HG03108 (cell line): ENCODE measurements around the gene TMC4.
"Not testable (repeated sequence)": the region's sequence is repeated elsewhere in the genome, so short reads cannot be mapped to it uniquely, and the experiment has no call there.

Experiments
- ATAC-seq: cut with Tn5 transposase; IDR thresholded peaks from one replicate; pipeline ENCODE4 v1.9.1; 2021; ENCODE audit warnings: moderate library complexity; ENCODE audit not compliant: unreplicated experiment

TMC4 gene, protein sequence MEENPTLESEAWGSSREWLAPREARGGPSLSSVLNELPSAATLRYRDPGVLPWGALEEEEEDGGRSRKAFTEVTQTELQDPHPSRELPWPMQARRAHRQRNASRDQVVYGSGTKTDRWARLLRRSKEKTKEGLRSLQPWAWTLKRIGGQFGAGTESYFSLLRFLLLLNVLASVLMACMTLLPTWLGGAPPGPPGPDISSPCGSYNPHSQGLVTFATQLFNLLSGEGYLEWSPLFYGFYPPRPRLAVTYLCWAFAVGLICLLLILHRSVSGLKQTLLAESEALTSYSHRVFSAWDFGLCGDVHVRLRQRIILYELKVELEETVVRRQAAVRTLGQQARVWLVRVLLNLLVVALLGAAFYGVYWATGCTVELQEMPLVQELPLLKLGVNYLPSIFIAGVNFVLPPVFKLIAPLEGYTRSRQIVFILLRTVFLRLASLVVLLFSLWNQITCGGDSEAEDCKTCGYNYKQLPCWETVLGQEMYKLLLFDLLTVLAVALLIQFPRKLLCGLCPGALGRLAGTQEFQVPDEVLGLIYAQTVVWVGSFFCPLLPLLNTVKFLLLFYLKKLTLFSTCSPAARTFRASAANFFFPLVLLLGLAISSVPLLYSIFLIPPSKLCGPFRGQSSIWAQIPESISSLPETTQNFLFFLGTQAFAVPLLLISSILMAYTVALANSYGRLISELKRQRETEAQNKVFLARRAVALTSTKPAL

DNA sequence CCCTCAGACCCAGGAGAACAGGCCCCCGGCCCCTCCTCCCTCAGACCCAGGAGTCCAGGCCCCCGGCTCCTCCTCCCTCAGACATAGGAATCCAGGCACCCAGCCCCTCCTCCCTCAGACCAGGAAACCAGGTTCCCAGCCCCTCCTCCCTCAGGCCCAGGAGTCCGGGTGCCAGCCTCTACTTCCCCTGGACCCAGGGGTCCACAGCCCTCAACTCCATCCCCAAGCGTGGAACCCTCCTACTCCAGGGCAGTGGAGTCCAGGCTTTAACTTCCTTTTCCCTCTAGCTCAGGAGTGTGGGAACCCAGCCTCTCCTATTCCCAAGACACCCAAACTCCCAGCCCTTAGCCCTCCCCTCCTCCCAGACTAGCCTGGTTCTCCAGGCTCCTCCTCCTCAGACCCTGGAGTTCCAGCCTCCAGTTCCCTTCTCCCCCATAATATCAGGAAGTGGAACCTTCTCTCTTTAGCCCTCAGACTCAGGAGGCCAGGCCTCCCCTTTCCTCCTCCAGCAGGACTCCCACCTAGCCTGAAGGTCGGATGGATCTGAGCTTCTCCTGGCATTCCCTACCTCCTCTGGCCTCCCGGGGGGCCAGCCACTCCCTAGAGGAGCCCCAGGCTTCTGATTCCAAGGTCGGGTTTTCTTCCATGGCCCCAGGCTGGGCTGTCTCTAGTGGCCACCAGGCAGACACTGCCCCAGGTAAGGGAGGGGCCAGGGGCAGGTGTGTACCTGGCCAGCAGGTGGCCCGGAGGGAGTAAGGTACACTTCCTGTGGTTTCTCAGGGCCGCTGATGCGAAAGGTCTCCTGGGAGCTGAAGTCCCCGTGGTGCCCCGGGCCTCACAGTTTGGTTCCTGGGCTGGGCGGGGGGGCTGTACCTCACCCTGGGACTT is at the start of gene TMC4:
TSS of gene TMC4 (minus strand) at position 690 of the 888 bp plus-strand sequence. CDS start at position 647, 43 bp downstream.
- no peak for ATAC-seq

DNA sequence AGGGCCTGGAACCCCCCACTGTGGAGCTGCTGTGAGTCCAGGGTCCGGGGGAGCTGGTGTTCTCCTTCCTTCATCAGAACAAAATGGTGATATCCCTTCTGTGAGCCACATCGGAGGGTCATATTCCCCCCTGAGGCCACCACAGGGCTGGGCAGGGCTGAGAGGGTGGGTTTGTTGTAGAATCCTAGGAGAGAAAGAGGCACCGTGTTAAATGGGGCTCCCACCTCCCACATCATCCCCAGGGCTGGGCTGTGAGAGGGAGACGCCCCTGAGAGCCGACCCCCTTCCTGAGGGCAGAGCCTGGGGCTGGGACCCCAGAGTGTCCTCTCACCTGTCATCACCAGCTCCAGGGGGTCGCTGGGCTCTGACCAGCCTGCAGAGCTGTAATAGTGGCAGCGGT is 49.0 kb upstream of the TMC4 start:
- ATAC-seq = not testable (repeated sequence)

DNA sequence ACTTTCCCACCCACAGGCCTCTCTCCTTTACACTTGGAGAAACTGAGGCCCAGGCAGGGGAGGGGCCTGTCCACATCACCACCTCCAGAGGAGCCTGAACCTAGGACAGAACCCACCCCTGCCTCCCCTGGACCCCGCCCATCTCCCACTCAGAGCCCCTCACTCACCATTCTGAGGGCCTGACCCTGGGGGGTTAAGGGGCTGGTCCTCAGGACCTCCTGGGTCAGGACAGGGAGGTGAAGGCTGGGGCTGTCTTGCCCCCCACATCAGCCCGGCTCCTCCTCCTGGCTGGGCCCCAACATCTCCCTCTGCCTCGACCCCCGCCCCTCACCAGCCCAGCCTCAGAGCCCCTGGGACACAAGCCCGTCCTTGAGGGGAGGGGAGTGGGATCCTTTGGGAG is 46.7 kb upstream of the TMC4 start:
- ATAC-seq = not testable (repeated sequence)

DNA sequence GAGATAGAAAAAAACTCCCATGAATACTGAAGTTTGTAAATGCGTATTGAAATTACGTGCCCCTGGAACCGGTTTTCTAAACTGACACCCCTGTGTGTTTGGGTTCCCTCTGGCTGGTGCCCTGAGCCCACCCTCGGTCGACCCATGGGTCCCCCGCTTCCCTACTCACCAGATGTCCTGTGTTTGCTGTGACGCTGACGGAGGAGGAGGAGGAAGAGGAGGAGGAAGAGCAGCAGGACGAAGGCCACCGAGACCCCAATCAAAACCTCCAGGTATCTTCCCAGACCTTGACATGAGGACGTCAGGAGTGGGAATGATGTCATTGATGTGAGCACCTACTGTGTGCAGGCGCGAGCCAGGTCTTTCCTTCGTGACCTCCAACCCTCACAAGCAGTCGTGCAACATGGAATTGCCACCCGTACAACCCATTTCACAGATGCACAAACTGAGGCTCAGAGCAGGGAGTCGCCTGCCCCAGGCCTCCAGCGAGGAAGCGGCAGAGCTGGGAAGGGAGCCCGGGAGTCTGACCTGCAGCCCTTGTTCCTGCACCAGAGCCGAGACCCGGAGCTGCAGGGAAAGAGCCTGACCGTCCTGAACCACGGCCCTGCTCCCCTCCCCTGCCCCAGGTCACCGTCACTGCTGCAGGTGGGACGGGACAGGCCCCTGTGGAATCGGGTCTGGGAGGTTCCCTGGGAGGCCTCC is 46.2 kb upstream of the TMC4 start:
- no peak for ATAC-seq

DNA sequence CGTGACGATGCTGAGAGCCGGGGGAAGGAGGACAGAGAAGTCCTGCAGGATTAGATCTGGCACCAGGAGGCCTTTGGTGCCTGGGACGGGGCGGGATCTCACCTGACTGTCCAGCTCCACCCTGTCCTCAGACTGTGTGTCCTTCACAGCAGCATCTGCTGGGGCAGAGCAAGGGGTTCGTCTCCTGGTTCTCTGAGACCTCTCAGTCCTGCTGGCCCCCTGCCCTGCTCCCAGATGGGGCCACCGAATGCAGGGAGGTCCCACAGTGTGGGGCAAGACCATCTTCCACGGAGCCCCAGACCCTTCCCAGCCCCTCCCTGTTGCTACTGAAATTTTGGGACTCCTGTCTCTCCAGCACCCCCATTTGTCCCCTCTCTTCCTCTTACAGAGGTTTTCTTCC is 45.3 kb upstream of the TMC4 start:
- ATAC-seq = no peak

DNA sequence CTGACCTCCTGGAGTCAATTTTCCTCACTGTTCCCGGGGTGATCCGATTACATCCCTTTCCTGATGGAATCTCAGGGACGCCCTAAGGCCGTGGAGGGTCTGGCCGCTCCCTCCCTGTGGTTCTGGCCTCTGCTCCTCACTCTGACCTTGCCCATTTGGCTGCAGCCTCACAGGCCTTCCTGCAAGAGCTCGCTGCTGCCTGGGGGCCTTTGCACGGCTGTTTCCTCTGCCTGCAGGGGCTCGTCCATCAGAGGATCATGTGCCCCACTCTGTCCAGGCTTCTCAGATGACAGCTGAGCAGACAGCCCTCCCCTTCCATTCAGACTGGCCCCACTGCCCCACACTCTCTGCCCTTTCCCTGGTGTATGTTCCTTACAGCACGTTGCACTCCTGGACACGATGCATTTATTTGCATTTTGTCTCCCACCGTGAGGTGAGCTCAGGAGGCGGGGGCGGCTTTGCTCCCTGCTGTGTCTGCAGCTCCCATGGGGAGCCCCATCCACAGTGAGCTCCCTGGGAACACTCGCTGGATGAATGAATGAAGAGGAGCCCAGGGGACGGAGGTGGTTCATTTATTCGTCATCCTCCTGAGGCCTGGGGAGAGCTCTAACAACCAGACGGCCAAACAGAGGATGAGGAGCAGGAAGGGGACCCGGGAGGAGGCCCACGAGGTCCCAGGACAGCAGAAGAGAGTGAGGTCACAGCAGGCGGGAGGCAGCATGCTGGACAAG is 44.7 kb upstream of the TMC4 start:
- ATAC-seq = not testable (repeated sequence)

DNA sequence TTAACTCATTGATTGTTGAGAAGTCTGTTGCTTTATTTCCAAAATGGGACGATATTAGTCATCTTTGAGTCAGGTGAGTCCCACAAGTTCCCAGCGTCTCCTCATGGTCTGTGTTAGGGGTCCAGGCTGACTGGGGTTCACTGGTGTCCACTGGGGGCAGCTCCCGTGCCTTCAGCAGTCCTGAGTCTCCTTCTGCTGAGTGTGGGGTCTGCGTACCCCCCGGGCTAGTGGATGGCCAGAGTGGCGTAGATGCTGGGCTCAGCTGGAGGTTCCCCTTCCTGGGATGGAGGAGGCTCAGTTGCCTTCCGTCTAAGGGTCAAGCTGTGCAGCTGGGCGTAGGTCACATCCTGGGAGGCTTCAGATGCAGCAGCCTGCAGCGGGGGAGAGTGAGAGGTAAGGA is 43.9 kb upstream of the TMC4 start:
- ATAC-seq = no peak

DNA sequence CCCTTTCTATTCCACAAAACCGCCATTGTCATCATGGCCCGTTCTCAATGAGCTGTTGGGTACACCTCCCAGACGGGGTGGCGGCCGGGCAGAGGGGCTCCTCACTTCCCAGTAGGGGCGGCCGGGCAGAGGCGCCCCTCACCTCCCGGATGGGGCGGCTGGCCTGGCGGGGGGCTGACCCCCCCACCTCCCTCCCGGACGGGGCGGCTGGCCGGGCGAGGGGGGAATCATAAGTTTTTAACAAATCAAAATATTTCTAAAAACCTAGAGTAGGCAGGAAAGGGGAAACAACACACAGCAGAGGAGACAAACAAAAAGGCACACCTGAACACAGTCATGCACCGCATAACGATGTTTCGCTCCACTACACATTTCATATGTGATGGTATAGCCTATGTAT is 41.8 kb upstream of the TMC4 start:
- not testable (repeated sequence) for ATAC-seq

DNA sequence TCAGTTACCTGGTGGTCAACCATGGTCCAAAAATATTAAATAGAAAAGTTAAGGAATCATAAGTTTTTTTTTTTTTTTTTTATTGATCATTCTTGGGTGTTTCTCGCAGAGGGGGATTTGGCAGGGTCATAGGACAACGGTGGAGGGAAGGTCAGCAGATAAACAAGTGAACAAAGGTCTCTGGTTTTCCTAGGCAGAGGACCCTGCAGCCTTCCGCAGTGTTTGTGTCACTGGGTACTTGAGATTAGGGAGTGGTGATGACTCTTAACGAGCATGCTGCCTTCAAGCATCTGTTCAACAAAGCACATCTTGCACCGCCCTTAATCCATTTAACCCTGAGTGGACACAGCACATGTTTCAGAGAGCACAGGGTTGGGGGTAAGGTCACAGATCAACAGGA is 41.3 kb upstream of the TMC4 start:
- ATAC-seq = not testable (repeated sequence)

DNA sequence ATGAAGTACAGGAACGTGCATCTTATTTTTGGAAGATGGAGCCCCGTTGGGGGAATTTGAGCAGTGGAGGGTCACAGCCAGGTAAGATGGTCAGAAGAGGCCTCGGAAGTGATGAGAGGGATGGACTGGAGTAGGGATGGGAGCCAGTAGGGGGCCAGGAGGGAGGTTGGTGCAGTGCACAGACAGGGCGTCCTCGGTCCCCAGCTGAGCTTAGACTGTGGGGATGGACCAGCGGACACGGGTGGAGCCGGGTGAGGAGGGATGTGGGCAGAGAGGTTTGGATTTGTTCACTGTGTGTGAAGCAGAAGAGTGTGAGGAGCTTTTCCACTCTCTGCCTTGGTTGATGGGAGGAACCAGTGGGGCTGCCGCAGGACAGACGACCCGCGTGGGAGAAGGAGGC is 38.3 kb upstream of the TMC4 start:
- ATAC-seq = no peak

DNA sequence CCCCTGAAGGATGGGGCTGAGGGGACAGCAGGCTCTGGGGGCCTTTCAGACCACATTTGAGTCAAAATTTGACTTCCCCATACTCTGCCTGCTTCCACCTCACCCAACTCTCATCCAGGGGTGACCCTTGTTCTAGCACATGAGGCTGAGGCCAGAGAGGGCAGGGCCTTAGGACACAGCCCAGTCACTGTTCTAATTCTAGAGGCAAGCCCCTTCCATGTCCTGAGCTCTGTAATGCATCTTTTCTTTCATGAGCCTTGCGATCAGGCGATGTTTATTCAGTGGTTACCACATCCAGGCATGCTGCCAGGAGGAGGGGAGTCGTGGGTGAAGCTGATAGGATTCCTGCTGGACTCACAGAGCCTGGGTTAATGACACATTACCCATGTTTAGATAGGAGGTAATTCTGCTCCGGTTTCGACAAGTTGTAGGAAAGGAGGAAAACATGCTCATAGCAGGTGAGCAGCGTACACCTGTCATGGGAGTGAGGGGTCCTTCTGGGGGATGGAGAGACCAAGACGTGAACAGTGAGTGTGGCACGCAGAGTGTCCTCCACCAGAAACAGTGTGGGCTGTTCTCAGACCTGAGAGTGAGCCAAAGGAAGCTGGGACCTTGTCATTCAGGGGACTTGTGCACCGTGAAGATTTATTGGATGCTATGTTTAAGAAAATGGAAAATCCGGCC is 37.0 kb upstream of the TMC4 start:
- no peak for ATAC-seq

DNA sequence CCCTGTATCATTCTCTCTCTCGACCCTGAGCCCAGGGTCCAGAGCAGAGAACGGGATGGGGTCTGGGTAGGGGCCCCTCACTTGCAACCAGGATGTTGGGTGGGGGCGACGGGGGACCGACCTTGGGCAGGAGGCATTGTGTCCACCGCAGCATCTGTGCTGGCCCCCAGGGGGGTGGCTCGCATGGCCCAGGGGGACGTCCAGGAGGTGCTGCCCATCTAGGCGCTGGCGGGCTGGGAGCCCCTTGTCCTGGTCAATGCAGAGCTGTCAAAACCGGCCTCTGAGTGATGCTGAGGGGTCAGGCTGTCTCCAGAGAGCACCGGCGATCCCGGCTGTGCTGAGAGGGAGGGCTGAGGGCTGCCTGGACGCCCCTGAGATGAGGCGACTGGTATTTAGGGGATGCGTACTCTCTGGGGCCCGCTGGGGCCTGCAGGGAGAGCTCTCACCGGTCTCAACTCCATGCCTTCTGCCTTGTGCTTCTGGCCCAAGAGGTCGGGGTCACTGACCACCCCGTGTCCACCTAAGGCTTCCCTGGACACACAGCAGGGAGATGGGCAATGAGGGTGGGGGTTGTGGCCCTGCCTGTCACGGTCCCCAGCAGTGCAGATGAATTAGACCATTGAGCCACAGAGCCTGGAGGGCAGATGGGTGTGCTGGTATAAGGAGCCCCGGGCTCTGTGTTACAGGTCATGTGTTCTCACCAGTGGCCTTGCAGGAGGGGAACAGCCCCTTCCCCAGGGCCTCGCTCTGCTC is 36.3 kb upstream of the TMC4 start:
- no peak for ATAC-seq

DNA sequence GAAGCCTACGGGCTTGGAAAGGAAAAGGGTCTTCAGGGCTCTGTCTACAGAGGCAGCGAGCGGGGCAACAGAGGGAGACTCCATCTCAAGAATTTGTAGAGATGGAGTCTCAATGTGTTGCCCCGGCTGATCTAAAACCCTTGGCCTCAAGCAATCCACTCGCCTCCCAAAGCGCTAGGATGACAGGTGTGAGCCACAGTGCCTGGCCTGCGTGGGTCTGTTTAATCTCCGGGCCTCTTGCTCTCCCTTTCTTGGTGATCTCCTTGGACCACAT is 35.8 kb upstream of the TMC4 start:
- ATAC-seq = no peak

DNA sequence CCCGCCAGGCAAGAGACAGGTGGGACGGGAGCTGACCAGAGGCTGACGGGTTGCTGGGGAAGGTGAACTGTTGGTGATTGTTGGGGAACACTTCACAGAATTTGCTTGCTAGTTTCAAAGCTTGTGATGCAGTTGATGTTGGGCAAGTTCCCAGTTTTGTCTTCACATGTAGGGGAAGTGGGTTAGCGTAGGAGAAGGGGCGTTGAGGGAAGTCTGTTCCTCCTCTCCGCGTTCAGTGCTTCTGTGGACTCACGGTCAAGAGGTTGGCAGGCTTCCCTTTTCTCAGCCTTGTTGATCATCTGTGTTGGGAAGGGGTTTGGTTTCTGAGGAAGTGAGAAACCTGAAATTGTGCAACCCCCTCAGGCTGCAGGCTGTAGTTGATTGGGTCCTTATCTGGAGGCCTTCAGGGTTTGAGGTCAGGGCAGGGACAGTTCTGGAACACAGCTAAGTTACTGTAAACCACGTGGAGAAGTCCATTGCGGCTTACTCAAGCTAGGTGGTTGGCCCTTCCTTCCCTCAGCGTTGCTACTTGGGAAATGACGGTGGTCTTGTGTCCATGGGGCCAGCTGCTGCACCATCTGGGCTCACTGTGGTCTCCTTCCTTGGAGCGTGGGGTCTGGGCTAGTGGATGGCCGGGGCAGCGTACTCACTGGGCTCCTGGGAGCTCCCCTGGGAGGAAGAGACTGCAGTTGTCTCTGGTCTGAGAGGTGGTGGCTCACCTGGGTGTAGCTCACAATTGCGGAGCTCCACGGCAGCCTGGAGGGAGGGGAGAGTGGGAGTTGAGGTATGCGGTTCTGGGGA is 35.2 kb upstream of the TMC4 start:
- ATAC-seq = peak; percentile 36

DNA sequence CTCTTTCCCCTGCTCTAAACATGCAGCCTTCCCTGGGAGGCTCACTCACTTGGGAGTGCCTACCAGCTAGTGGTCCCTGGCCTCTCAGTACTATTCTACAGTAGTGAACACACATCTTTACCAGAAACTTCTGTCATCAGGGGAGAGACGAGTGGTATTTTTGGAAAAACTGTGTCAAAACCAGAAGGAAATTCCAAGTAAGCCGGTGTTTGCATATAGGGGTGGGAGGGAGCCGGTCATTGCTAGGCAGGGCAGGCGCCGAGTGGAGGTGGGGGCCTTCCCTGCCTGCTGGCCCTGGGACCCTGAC is 34.7 kb upstream of the TMC4 start:
- no peak for ATAC-seq

DNA sequence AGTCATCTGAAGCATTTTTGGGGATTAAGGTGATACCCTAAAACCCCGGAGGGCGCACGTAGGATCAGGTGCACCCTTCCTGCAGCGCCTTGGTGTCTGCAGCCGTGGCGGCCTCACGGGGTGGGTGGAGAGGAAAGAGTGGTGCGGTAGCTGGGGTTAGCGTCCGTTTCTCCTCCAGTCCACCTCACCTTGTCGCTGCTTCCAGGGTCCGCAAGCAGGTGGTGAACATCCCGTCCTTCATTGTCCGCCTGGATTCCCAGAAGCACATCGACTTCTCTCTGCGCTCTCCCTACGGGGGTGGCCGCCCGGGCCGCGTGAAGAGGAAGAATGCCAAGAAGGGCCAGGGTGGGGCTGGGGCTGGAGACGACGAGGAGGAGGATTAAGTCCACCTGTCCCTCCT is 34.2 kb upstream of the TMC4 start:
- ATAC-seq = not testable (repeated sequence)

DNA sequence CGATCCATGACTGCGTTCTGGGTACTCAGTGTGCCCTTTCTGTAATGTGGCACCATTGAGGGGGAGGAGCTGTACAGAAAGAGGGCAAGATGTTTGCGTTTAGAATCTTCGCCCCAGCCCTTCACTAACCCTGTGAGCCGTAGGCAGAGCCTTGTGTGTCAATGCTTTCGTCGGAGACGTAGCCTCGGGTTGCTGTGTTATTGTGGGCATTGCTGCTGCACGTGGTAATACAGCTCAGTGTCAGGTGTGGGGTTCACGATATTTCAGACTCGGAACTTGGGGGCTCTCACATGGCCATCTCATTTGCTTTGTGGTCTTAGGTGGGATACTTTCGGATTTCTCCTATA is 33.8 kb upstream of the TMC4 start:
- no peak for ATAC-seq

DNA sequence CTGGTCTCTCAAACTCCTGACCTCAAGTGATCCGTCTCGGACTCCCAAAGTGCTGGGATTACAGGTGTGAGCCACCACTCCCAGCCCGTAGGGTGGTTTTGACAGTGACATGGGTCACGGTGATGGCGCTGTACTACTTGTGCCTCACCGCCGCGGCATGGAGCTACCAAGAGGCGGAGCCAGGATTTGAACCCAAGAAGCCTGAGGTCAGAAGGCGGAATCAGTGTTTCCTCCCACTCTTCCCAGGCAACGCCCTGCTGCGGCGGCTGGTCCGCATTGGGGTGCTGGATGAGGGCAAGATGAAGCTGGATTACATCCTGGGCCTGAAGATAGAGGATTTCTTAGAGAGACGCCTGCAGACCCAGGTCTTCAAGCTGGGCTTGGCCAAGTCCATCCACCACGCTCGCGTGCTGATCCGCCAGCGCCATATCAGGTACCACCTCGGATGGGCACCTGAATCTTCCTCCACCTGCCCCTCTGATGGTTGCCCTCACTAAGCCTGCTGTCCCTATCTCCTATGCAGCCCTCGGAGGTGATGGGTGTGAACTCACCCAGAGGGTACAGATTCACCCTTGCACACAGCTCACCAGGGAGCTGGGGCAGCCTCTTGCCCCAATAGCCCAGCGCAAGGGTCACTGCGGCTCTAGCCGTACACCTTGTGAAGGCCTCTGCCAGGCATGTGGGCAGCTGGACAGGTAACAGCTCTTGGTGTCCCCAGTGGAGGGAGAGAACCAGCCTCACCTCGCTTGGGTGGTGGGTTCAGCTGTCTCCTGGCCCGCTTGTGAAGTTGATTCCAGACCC is 33.3 kb upstream of the TMC4 start:
- ATAC-seq = no peak
